Prostate gland (tissue), 2 donors: Measurements from ENCODE around the gene LSAMP.

ENCODE experiments used
- CTCF ChIP-seq, 4 experiments: fragments of 200-600 bp in 2 of 4; fragments of 450-650 bp in 2 of 4; sonication (generic) in 2 of 4; IDR thresholded peaks; 1 replicate in 3 of 4; 2 replicates in 1 of 4; pipeline ENCODE4 v1.5.1; 2016 to 2019; ENCODE audit warnings: antibody characterized with exemption in 4 of 4, mild to moderate bottlenecking in 2 of 4, moderate library complexity in 2 of 4
- POLR2A ChIP-seq: fragments of 450-650 bp; IDR thresholded peaks from one replicate; pipeline ENCODE4 v1.6.1; 2016; ENCODE audit warnings: antibody characterized with exemption, mild to moderate bottlenecking

GRCh38 chr3:115761927-115762305, 683.4 kb downstream of the LSAMP start:
- TF ChIP-seq POLR2A (no peak), CTCF (IDR thresholded peaks at IDR 0.05) (no peak)
